Fibroblast of skin of left quadriceps (primary cell): ENCODE results near the gene PRKAA2.

Experiments
- DNase-seq, 2 experiments: peaks; one replicate each; pipeline ENCODE4 v3.0.0-alpha.2; 2013; ENCODE audit warnings: low read depth in 2 of 2

Gene PRKAA2

GRCh38 chr1:56654126-56654923 lies 9.2 kb downstream of the PRKAA2 start:
- DNase-seq: no peak

- DNase-seq: no peak
Observed at GRCh38 chr1:56655991-56656613, 11.0 kb downstream of the PRKAA2 start.

GRCh38 chr1:56658254-56658653 lies 13.1 kb downstream of the PRKAA2 start:
- DNase-seq: no peak

- no peak for DNase-seq
Observed at GRCh38 chr1:56660293-56660692, 15.2 kb downstream of the PRKAA2 start.

- DNase-seq: no peak
Observed at GRCh38 chr1:56663846-56664245, 18.7 kb downstream of the PRKAA2 start.

GRCh38 chr1:56665384-56665783 lies 20.3 kb downstream of the PRKAA2 start:
- no peak for DNase-seq

GRCh38 chr1:56666112-56666608 lies 21.0 kb downstream of the PRKAA2 start:
- DNase-seq: no peak

GRCh38 chr1:56670350-56670749 lies 25.2 kb downstream of the PRKAA2 start:
- DNase-seq: no peak

- DNase-seq: no peak
Observed at GRCh38 chr1:56671085-56671484, 26.0 kb downstream of the PRKAA2 start.

GRCh38 chr1:56671542-56671941 lies 26.4 kb downstream of the PRKAA2 start:
- DNase-seq: no peak

GRCh38 chr1:56672579-56672978 lies 27.5 kb downstream of the PRKAA2 start:
- DNase-seq: no peak

- no peak for DNase-seq
Observed at GRCh38 chr1:56675763-56676162, 30.6 kb downstream of the PRKAA2 start.

- peak; percentile 31 for DNase-seq
Observed at GRCh38 chr1:56676571-56677035, 31.5 kb downstream of the PRKAA2 start.

GRCh38 chr1:56683569-56683968 lies 38.5 kb downstream of the PRKAA2 start:
- no peak for DNase-seq

GRCh38 chr1:56686169-56686568 lies 41.1 kb downstream of the PRKAA2 start:
- peak; percentile 6 to 11 for DNase-seq

GRCh38 chr1:56688522-56689026 lies 43.5 kb downstream of the PRKAA2 start:
- peak in 1 of 2 experiments; percentile 18 for DNase-seq

GRCh38 chr1:56696663-56697062 lies 51.5 kb downstream of the PRKAA2 start:
- DNase-seq: no peak

GRCh38 chr1:56703747-56704146 lies 58.6 kb downstream of the PRKAA2 start:
- no peak for DNase-seq

- no peak for DNase-seq
Observed at GRCh38 chr1:56707379-56707778, 62.3 kb downstream of the PRKAA2 start.

- DNase-seq: peak; percentile 36 to 47
Observed at GRCh38 chr1:56709269-56709880, 64.3 kb downstream of the PRKAA2 start.

GRCh38 chr1:56709995-56710394 lies 64.9 kb downstream of the PRKAA2 start:
- DNase-seq: no peak

- DNase-seq: peak; percentile 63 to 68
Observed at GRCh38 chr1:56710646-56711045, 65.5 kb downstream of the PRKAA2 start.
